ENCODE measurements around the gene ATN1. TPM values are rescaled to one million over a fixed set of nuclear protein-coding genes. Genes with fewer than 3 reads are reported as not detected.

The ATN1 gene
- total and polyA plus RNA-seq, 9 of the 15 experiments (the other 6 are each of a cell fraction or from before 2014, with no cell fraction given) = 0.15 to 49.8 (median 2.7) TPM

DNA sequence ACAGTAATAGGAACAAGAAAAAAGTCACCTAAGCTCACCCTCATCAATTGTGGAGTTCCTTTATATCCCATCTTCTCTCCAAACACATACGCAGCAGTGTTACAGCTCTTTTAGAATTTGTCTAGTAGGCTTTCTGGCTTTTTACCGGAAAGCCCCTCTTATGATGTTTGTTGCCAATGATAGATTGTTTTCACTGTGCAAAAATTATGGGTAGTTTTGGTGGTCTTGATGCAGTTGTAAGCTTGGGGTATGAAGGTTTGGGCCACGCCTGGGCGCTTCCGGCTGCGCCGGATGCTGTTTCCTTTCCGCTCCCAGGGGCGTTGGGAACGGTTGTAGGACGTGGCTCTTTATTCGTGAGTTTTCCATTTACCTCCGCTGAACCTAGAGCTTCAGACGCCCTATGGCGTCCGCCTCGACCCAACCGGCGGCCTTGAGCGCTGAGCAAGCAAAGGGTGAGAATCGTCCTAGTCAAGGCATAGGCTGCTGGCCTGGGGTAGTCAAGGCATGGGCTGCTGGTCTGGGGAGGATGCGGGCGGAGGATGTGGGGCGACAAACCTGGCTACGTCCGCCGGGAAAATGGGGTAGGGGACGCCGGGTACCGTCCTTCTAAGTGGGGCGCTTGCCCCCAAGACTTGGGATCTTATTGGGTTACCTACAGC, 16.1 kb downstream of the ATN1 start, which contains the start of the genes C12orf57 and RNU7-1 (continued):
- no peak for TF ChIP-seq PBX2 (CRISPR knock-in tag; IDR thresholded peaks at IDR 0.05; ENCODE audit: low read depth)
- no peak for TF ChIP-seq PBX2 (tag; conservative IDR thresholded peaks at IDR 0.05; ENCODE audit: low read depth)
- TF ChIP-seq ELF1 (tag; IDR thresholded peaks at IDR 0.05) = peak; percentile 78
- peak; percentile 77; the same call in 1 of the 2 replicates for TF ChIP-seq ZNF174 (CRISPR knock-in tag; IDR thresholded peaks at IDR 0.05)
- TF ChIP-seq HMG20A (CRISPR knock-in tag; conservative IDR thresholded peaks at IDR 0.05) = no peak; the same call in 1 of the 2 replicates
- TF ChIP-seq, protein P1, sequence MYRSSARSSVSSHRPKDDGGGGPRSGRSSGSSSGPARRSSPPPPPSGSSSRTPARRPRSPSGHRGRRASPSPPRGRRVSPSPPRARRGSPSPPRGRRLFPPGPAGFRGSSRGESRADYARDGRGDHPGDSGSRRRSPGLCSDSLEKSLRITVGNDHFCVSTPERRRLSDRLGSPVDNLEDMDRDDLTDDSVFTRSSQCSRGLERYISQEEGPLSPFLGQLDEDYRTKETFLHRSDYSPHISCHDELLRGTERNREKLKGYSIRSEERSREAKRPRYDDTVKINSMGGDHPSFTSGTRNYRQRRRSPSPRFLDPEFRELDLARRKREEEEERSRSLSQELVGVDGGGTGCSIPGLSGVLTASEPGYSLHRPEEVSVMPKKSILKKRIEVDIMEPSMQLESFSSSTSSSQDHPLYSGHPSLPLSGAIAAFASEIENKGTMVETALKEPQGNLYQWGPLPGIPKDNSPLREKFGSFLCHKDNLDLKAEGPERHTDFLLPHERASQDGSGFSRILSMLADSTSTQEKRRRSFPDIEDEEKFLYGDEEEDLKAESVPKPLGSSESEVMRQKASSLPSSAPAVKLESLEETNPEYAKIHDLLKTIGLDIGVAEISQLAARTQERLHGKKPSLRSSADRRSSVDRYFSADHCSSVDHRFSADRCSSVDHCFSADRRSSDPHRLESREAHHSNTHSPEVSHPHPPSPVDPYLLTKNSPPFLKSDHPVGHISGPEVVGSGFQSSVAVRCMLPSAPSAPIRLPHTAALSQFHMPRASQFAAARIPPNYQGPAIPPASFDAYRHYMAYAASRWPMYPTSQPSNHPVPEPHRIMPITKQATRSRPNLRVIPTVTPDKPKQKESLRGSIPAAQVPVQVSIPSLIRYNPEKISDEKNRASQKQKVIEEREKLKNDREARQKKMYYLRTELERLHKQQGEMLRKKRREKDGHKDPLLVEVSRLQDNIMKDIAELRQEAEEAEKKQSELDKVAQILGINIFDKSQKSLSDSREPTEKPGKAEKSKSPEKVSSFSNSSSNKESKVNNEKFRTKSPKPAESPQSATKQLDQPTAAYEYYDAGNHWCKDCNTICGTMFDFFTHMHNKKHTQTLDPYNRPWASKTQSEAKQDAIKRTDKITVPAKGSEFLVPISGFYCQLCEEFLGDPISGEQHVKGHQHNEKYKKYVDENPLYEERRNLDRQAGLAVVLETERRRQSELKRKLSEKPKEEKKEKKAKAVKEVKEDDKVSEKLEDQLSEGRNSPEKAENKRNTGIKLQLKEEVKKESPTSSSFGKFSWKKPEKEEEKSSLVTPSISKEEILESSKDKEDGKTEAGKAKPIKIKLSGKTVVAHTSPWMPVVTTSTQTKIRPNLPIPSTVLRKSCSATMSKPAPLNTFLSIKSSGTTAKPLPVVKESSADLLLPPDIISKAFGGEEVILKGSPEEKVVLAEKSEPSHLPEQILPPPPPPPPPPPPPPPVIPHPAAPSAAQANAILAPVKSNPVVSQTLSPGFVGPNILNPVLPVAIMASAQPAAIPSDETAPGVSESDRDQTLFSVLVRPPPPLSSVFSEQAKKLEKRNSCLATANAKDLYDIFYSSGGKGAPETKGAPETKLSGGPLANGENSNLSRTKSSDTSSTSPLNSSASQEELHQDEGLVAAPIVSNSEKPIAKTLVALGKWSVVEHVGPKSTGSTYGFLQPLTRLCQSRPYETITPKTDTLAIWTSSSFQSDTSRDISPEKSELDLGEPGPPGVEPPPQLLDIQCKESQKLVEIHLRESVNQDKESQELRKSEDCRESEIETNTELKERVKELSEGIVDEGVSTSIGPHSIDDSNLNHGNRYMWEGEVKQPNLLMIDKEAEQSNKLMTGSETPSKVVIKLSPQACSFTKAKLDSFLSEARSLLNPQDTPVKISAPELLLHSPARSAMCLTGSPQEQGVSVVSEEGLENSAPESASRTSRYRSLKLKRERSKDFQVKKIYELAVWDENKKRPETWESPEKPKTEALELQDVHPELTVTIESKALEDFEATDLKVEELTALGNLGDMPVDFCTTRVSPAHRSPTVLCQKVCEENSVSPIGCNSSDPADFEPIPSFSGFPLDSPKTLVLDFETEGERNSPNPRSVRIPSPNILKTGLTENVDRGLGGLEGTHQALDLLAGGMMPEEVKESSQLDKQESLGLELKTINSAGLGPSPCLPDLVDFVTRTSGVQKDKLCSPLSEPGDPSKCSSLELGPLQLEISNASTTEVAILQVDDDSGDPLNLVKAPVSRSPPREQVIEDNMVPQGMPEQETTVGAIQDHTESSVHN (IDR thresholded peaks at IDR 0.05; ENCODE audit: borderline replicate concordance in 1 of 2, low read depth in 1 of 2) = peak in 1 of 2 experiments; percentile 90; a peak in 2 of 4 replicates
- TF ChIP-seq ZNF282 (CRISPR knock-in tag; IDR thresholded peaks at IDR 0.05) = no peak
- TF ChIP-seq EGR1 (conservative IDR thresholded peaks at IDR 0.05) = no peak
- TF ChIP-seq, protein P2, sequence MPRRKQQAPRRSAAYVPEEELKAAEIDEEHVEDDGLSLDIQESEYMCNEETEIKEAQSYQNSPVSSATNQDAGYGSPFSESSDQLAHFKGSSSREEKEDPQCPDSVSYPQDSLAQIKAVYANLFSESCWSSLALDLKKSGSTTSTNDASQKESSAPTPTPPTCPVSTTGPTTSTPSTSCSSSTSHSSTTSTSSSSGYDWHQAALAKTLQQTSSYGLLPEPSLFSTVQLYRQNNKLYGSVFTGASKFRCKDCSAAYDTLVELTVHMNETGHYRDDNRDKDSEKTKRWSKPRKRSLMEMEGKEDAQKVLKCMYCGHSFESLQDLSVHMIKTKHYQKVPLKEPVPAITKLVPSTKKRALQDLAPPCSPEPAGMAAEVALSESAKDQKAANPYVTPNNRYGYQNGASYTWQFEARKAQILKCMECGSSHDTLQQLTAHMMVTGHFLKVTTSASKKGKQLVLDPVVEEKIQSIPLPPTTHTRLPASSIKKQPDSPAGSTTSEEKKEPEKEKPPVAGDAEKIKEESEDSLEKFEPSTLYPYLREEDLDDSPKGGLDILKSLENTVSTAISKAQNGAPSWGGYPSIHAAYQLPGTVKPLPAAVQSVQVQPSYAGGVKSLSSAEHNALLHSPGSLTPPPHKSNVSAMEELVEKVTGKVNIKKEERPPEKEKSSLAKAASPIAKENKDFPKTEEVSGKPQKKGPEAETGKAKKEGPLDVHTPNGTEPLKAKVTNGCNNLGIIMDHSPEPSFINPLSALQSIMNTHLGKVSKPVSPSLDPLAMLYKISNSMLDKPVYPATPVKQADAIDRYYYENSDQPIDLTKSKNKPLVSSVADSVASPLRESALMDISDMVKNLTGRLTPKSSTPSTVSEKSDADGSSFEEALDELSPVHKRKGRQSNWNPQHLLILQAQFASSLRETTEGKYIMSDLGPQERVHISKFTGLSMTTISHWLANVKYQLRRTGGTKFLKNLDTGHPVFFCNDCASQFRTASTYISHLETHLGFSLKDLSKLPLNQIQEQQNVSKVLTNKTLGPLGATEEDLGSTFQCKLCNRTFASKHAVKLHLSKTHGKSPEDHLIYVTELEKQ (CRISPR knock-in tag; IDR thresholded peaks at IDR 0.05) = 0 out of 2 replicates have a peak, but pooled peaks have one; percentile 56
- no peak for TF ChIP-seq PTTG1 (tag; IDR thresholded peaks at IDR 0.05; ENCODE audit: low read depth)
- TF ChIP-seq KAT8 (IDR thresholded peaks at IDR 0.05; ENCODE audit: low read depth) = no peak
- TF ChIP-seq ZNF586 (CRISPR knock-in tag; conservative IDR thresholded peaks at IDR 0.05) = peak; percentile 95
- no peak for TF ChIP-seq ZNF707 (CRISPR knock-in tag; conservative IDR thresholded peaks at IDR 0.05)

All from K562 (cell line).